NB4 (cell line): ENCODE results near the gene CTAG2.

ENCODE experiments used
- CTCF ChIP-seq: IDR thresholded peaks from one replicate; pipeline ENCODE4 v1.5.1; 2012; ENCODE audit warnings: low read depth, low read length
- MYC ChIP-seq: IDR thresholded peaks from 2 replicates; pipeline ENCODE4 v1.6.1; 2011; ENCODE audit warnings: low read depth, low read length
- POLR2A ChIP-seq: IDR thresholded peaks from 2 replicates; pipeline ENCODE4 v1.6.1; 2011; ENCODE audit warnings: mild to moderate bottlenecking; ENCODE audit not compliant: insufficient read length; ENCODE audit errors: extremely low read depth

DNA sequence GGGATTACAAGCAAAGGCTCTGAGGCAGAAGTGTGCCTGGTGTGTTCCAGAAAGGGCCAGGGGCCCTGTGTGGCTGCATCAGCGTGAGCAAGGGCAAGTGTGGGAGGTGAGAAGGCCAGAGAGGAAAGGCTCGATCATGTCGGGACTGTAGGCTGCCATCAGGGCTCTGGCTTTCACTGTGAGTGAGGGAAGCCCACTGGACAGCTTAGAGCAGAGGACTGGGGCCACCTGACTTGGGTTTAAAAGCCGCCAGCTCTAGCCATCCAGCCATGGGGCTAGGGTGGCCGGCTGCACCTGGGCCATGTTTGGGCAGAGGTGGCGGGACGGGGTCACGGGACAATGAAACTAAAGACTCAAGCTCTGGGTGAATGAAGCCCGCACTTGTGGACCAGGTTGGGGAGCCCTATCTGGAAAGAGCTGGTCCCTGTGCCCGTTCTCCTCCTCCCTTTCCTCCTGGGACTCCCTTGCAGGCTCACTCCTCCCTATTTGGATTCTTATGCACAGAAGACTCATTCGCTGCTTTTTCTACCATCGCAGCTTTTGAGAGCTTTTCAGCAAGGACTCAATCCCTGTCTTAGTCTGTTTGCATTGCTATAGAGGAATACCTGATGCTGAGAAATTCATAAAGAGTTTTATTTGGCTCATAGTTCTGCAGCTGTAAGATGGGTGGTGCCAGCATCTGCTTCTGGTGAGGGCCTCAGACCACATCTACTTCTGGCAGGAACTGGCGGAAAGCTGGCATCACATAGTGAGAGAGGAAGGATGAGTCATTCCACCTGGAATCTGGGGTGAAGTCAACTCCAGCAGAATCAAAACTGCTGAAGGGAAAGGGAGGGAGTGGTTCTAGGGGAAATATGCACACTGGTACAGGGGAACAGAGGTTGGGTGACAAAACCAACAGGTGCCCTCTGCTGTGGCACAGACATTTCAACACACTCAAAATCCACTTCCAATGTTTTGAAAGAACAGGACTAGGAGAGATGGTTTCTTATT lies 49.6 kb downstream of the CTAG2 start:
- no peak for TF ChIP-seq CTCF
- no peak for TF ChIP-seq POLR2A
- no peak for TF ChIP-seq MYC
